HG02981 (cell line): ENCODE measurements around the gene CHAT.

ENCODE experiments used
- ATAC-seq: cut with Tn5 transposase; IDR thresholded peaks from one replicate; pipeline ENCODE4 v1.9.1; 2021; ENCODE audit warnings: mild to moderate bottlenecking, moderate library complexity; ENCODE audit not compliant: unreplicated experiment

CHAT gene

DNA sequence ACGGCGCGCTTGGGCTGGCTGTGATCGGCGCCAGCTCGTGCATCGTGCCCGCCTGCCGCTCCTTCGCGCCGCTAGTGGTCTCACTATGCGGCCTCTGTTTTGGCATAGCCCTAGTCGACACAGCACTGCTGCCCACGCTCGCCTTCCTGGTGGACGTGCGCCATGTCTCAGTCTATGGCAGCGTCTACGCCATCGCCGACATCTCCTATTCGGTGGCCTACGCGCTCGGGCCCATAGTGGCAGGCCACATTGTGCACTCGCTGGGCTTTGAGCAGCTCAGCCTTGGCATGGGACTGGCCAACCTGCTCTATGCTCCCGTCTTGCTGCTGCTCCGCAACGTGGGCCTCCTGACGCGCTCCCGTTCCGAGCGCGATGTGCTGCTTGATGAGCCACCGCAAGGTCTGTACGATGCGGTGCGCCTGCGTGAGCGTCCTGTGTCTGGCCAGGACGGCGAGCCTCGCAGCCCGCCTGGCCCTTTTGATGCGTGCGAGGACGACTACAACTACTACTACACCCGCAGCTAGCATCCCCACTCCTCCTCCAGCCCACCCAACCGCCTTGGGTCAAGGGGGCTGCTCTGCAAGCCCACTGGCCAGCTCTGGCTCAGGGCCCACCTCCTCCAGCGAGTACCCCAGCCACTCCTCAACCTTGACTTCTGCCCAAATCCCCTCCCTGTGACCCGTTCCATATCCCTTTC lies 1.9 kb upstream of the CHAT start:
- ATAC-seq, result no peak

DNA sequence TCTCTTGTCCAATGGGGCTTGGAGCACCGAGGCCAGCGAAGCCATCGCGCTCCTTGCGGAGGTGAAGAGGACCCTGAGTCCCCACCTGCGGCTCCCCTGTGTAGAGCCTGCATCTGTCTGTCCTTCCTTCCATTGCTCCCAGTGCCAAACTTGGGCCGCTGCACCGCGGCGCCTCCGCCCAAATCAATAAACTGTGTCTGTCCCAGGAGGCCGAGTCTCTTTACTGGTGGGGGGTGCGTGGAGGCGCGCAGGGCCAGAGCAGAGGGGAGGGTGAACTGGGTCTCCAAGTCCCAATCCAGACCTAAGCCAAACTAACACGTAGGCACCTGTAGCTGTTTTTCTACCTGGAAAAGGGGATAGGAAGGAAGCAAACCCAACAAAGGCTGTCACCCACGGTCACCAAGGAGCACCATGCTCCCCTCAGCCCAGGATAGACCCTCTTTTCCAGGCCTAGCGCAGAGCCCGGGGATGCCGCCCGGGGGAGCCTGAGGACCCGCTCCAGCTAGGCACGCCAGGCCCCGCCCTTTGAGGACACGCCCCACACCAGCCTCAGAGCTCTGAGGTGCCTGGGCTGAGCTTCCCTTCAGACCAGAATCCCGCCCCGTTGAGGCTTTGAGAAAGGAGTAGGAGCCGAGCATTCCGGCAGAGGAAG lies 1.2 kb upstream of the CHAT start:
- ATAC-seq, result no peak

DNA sequence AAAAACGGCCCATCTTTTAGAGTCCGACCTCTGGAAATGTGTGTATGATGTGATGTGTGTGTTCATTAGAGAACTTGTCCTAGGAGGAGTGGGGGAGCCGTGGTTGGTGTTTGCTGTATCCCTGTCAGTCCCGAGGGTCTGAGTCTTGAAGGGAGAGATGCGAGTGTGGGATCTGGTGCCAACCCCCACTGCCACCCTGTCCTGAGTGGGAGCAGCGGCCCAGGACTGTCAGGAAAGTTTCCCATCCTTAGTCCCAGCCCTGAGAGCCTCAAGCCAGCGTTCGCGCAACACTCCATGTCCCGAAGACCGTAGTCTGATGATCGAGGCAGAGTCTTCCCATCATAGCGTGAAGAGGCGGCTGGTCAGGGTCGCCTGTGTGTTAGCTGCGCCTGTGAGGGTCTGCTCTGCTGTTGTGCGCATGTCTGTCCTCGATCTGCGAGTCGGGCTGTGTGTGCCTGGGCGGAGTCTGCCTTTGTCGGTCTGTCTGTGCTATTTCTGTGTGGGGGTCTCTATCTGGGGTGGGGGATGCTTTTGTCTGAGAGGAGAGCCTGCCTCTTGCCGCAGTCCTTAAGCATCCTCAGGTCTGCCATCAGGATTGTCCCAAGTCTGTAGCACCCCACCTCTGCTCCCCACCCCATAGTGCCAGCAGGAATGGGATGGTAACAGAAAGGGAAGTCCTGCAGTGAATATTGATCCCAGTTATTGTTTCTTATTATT lies 514 bp upstream of the CHAT start:
- ATAC-seq, result no peak

DNA sequence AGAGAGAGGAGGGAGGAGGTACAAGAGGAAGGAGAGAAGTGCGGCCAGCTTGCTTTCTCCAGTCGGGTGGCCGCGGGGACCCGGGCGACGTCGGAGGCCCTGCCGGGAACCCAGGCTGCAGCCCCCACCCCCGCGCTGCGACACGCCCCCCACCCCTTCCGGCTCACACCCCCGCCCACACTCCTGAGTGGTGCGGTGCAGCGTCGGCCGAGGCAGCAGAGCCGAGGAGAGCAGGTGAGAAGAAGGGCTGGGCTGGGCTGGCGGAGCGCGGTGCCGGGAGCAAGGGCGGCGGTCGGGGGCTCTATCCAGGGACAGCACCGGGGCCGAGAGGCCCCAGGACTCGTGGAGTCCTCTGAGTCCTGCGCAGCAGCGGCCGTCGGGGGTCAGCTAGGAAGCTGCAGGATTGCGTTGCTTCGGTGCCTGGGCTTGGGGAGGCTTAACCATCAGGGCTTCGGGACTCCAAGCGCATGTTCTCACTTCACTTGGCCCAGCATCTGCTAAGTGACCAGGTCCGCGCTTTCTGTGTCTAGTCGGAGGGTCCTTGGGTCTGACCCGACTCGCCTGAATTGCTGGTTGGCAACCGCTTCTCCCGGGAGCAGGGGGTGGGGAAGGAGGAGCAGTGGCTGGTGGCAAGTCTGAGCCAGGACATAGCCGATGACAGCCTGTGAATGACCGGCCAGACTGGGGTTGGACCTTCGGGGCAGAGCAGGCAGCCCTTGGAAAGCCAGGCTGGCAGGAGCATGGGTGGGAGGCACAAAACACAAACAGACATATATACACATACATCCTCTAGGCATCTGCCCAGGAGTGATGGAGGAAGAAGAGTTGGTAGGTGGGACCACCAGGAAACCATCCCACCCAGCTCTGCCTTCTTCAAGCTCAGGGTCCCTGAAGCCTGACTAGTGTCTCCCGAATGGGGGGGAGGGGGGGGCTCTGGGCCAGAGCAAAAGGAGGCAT lies 683 bp downstream of the CHAT start:
- ATAC-seq, result no peak

DNA sequence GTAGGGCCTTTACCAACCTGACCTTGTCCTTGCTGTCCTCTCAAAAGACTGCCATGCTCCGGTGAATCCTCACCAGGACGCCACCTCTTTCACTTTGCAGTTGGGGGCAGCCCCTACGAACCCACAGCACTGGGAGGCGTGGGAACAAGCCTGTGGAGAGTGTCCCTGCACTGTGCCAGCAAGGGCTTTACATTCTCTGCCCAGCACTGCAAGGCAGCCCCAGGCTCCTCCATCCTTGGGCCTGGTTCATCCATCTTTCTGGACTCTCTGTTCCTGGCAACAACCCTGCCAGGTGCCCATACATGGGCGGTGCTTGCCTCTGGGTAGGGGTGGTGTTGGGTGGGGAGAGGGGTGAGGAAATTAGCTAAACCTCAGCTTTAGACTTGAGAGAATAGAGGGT lies 1.4 kb downstream of the CHAT start:
- ATAC-seq, result no peak

DNA sequence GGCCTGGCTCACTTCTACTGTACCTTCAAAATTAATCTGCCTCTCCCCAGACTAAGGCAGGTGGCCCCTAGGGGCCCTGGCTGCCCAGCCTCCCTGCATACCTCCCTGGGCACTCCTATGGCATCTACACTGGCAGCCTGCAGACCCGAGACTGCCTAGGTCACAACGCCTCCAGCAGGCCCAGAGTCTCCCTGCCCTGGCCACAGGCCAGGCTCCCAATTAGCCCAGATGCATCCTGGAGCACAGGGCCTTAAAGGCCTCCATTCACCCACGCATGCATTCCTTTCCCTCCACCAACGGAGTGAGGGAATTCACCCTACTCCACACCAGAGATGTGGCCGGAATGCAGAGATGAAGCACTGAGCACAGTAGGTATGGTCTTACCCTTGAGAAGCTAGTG lies 1.9 kb downstream of the CHAT start:
- ATAC-seq, result no peak

DNA sequence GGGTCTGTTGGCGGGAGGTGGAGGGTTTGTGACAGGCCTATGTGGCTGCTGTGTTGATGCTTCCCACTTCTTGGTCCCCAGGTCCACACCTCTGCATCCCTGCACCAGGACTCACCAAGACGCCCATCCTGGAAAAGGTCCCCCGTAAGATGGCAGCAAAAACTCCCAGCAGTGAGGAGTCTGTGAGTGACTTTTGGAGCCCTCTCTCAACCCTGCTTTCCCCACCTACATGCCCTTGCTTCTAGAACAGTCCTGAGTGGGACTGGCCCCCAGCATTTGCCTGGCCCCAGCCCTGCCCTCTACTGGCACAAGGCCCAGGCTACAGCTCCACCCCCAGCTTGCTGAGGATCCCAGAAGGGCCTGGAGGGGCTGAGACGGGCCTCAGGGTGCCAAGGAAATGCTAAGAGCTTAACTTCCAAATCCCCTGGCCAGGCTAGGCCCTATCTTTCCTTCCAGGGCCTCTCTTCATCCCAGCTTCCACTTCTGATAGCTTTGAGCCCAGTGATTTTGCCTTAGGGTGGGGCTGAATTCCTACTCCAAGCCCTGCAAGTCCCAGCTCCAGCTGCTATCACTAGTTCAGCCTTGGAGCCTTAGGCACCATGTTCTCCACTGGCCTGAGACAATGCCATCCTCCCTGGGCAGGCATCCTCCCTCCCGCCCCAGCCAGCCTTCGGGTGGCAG lies 2.7 kb downstream of the CHAT start:
- ATAC-seq, result no peak

DNA sequence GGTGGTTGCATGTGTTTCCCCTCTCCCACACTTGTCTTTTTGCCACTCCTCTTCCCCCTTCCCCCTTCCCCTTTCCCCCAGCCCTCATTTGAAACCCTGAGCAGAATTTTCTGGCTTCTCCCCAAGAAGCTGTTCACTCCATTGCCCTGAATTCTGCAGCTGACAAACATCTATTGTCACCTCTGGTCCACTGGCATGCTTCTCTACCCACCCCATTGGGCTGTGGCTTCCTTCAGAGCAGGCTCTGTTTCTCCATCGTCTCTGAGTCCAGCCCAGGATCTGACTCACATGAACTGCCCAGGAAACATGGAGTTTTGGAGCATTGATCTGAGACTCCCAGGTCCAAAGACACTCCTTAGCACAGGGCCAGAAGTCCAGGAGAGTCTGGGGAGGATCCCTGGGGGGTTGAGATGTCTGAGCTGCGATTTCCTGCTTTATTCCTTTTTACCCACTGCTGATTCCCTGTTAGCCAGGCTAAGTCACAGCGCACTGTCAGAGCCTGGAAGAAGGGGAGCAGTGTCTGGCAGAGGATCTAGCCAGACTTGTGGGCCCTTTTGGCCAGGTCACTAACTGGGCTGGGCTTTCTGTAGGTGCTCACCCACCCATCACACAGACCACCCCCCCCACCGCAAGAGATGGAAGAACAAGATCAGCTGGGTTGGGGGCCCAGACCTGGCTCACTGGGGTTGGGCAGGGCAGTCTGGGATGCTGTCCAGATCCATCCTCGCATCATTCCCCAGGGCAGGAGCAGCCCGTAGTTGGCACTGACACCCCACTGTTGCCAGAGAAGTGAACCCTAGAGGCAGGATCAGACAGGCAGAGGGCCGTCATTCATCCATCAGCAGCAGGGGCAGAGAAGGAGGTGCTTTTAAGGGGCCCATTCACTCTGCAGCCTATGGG lies 3.5 kb downstream of the CHAT start:
- ATAC-seq, result no peak

DNA sequence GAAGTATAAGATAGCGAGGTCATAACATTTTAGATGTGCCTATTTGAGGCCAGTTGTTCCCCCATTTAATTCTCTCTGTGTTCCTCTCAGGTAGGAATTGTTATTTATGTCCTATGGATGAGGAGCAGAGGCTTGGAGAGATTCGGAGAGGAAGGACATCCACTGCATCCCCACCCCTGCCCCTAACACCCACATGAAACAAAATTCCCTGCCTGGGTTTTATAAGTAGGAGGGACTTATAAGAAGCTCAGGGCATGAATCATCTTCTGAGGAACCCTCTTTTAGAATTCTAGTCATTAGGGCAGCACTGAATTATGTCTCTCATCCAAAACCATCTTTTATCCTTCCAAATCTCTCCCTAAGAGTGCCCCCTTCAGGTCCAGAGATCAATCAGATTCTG lies 5.0 kb downstream of the CHAT start:
- no peak for ATAC-seq

DNA sequence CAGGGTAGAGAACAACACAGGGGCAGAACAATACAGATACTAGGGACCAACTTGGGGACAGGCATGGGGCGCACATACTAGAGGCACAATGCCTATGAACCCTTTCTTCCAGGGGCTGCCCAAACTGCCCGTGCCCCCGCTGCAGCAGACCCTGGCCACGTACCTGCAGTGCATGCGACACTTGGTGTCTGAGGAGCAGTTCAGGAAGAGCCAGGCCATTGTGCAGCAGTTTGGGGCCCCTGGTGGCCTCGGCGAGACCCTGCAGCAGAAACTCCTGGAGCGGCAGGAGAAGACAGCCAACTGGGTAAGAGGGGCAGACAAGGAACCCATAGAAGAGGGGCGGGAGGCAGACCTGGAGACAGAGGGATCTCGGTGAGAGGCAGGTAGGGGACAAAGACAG lies 5.8 kb downstream of the CHAT start:
- ATAC-seq, result no peak

DNA sequence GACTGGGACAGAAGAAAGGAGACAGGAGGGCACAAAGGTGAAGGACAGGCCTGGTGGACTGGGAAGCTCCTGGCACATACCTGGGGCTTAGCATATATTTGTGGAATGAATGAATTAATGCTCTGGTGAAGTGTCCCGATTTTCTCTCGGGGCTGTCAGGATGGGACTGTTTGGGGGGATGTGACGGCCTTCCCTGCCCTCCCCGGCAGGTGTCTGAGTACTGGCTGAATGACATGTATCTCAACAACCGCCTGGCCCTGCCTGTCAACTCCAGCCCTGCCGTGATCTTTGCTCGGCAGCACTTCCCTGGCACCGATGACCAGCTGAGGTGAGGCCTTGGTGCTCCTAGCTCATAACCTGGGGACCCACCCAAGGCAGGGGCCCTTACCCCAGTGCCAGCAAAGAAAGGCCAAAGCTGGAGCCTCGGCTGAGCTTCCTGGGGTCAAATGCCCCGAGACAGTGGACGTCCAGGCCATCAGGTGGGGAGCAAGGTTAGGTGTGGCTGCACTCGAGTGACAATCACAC lies 6.5 kb downstream of the CHAT start:
- no peak for ATAC-seq

DNA sequence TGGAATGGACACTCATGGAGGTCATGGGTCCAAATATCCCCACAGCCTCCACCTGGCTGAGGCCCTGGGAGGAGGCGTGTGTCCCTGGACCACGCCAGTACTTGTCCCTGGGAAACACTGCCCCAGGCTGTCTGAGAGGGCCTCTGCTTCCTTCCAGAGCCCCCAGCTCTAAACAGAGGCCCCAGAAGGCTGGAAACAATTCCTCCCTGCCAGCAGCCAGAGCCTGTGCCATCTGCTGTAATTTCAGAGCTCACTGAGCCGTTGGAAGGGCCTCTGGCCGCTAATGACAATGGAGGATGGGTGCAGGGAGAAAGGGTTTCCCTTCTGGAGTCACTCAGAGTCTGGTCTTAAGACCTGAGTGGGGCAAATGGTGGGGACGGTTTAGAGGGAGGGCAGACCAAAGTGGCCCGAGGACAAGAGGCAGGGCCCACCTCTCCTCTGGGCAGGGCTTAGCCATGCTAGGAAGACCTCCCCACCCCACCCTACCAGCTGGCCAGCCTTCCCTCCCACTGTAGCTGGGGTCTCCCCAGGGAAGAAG lies 7.1 kb downstream of the CHAT start:
- no peak for ATAC-seq

DNA sequence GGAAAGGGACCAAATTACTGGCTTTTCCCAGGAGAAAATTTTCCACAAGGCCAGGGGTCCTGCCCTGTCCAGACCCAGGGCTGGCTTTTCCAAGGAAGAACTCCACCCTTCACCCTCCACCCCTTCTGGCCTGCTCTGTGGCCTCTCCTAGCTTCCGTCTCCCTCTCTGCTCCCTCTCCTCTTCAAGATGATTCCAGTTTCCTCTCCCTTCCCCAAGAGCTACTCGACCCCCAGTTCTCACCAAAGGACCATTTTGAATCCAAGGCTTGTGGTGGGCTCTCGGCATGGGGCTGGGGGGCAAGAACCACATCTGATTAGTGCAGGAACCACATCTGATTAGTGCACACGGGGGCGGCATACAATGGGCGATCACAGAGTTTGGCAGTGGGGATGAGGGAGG lies 7.7 kb downstream of the CHAT start:
- ATAC-seq, result no peak

DNA sequence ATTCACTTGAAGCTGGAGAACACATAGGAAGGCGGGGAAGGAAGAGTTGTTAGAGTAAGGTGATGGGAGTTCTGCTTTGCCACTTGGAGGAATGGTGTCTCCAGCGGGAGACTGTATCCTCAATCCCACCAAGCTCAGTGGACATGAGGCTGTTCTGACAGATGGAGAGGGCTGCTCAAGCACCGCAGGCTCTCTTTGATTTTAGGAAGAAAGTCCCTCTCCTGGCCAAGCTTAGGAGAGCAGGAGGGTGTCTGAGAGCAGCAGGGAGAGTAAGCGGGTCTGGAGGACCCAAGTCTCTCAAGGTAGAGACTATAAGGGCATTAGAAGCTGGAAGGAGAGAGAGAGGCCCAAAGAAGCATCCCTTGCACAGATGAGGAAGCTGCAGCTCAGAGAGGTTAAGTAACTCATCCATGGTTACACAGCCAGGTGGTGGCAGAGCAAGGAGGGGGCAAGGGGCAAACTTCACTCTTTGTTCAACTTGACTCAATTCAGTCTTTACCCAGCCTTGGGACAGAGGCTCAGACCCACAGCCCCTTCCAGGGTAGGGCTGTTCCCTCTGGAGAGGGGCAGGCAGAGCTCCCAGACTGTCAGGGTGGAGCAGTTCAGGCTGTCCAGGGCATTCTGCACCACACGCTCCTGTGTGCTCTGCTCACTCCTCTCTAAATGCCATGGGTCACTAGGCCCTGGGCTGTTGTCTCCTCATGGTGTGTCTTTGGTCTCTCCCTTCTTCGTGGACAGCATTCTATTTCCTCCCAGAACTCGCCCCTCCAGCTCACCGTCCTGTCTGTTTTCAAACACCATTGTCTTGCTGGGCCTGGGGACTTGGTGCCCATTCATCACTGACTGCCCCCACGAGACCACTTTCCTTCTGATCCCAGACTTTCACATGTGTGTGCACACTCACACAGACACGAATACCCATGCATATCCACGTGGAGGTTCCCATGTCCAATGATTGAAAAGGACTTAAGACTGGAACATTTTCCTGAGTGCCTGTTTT lies 8.9 kb downstream of the CHAT start:
- no peak for ATAC-seq

DNA sequence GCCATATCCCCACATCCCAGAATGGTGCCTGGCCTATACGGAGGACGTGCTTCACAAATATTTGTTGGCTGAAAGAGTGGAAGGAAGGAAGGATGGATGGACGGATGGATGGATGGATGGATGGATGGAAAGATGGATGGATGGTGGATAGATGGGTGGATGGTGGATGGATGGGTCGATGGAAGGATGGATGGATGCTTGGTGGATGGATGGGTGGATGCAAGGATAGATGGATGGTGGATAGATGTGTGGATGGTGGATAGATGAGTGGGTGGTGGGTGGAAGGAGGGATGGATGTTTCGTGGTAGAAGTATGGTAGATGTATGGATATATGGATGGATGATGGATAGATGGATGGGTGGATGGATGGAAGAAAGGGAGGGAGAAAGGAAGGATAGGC lies 10.8 kb downstream of the CHAT start:
- ATAC-seq, result no peak

DNA sequence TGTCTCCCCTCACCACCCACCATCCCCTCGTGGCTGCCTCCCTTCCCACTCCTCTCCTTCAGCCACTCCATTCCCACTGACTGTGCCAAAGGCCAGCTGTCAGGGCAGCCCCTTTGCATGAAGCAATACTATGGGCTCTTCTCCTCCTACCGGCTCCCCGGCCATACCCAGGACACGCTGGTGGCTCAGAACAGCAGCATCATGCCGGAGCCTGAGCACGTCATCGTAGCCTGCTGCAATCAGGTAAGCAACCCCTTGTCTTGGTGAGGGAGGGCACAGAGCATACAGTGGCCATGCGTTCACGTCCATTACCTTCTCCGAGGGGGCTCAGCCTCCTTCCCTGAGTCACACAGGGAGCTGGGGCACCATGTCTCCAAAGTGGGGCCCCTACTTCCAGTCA lies 11.6 kb downstream of the CHAT start:
- ATAC-seq, result no peak

DNA sequence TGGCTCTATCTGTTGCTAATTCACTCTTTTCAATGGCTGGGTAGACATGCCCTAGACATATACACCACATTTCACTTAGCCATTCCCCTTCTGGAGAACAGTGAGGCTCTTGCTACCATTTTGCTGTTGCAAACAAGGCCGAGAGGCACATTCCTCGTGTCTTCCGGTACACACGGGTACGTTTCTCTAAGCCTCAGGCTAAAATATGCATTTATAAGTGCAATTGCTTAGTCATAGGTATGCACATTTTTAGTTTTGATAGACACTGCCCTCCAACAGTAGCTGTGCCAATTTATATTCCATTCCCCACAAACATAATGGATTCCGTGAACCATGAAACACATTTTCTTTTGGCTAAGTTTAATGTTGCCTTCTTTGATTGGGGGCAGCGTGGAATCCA lies 13.2 kb downstream of the CHAT start:
- no peak for ATAC-seq
